ENCODE data around the gene LHFPL4. TPM values are rescaled to one million over a fixed set of nuclear protein-coding genes. Genes with fewer than 3 reads are reported as not detected.
A peak's percentile ranks its signal among the peaks of the same experiment; 100 is the strongest.

Gene LHFPL4
- polyA plus RNA-seq, 2 of the 4 experiments (the other 2 are of a cell fraction), result 0.08 to 0.39 TPM

DNA sequence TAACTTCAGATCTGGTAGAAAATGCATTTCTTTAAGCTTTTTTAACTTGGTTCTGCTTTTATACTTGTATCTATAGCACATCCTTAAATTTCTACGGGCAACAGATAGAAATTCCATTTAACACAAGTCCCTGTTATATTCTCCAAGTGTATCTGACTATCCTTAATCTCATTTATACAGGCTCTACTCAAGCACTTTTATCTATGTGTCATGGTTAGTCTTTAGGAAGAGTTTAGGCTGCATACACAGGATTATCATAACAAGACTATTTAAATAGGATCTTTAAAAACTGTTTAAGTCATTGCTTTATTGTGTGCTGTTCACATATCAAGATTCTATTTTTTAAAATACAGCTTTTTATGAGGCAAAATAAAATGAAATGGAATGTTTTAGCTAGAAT lies 103.5 kb downstream of the LHFPL4 start:
- Histone ChIP-seq H3K4me2 (no peak overlapping the region), H3K27ac (no peak overlapping the region), H3K4me3 (no peak overlapping the region), H3K4me1 (no peaks in the 10 kb centered on the region), H3K9me3 (no peaks in the 10 kb centered on the region)
- CTCF ChIA-PET, result interaction anchor here (1.6 kb wide), 1 partner anchor 12 kb away, joined by 4 read pairs; no protein-coding TSS in a partner anchor
- DNase-seq (ENCODE audit: low read depth in 1 of 2, low spot score in 1 of 2), result no peak
- POLR2A ChIA-PET, result no interaction called here
- no peak for ATAC-seq
- 98% methylated on average over 1 of the region's 1 CpG for WGBS (ENCODE audit: missing lambda C conversion rate)
- FAIRE-seq, result no peak
- TF ChIP-seq HOXB5 (CRISPR knock-in tag; IDR thresholded peaks at IDR 0.05) (no peak), POLR2A (IDR thresholded peaks at IDR 0.05; ENCODE audit: low read length) (no peak)

DNA sequence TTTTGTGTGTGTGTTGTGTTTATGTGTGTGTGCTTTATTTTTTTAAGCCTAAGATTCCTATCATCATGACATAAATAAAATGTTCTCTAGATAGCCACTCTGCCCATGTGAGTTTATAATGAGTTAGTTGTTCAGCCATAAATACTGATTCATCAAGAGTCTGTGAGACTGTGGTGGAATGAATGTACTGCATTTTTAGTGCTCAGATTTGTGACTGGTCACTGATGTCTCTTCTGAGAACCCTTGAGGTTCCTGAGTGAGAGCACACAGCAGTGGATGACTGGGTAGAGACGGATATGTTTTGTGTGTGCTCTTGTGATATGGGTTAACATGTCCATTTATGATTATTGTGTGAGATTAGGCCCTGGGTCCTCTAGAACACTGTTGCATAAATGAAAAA lies 105.0 kb downstream of the LHFPL4 start:
- no peak overlapping the region for H3K4me3 ChIP-seq
- H3K4me1 ChIP-seq, result no peaks in the 10 kb centered on the region
- WGBS (ENCODE audit: missing lambda C conversion rate), result 93% methylated on average over 1 of the region's 1 CpG
- no peak for FAIRE-seq
- H3K27ac ChIP-seq, result no peak overlapping the region
- ChIA-PET POLR2A (no interaction called here), CTCF (interaction anchor here (0.7 kb wide), 1 partner anchor 95 kb away, joined by 3 read pairs; no protein-coding TSS in a partner anchor)
- no peaks in the 10 kb centered on the region for H3K9me3 ChIP-seq
- ATAC-seq, result peak; percentile 50 to 66; a peak in 4 of 6 replicates
- TF ChIP-seq BHLHE40 (IDR thresholded peaks at IDR 0.05; ENCODE audit: low read depth, low read length) (no peak), PHF8 (IDR thresholded peaks at IDR 0.05; ENCODE audit: borderline replicate concordance, low read depth) (no peak), JUNB (IDR thresholded peaks at IDR 0.05) (no peak), CHD2 (IDR thresholded peaks at IDR 0.05; ENCODE audit: low read length, partially characterized antibody) (no peak), NPAS2 (CRISPR knock-in tag; IDR thresholded peaks at IDR 0.05; ENCODE audit: borderline replicate concordance) (no peak), FOXS1 (CRISPR knock-in tag; IDR thresholded peaks at IDR 0.05) (no peak), ZNF302 (CRISPR knock-in tag; IDR thresholded peaks at IDR 0.05) (no peak), EP300 (IDR thresholded peaks at IDR 0.05) (no peak)
- TF ChIP-seq, protein P1, sequence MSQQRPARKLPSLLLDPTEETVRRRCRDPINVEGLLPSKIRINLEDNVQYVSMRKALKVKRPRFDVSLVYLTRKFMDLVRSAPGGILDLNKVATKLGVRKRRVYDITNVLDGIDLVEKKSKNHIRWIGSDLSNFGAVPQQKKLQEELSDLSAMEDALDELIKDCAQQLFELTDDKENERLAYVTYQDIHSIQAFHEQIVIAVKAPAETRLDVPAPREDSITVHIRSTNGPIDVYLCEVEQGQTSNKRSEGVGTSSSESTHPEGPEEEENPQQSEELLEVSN (IDR thresholded peaks at IDR 0.05; ENCODE audit: borderline replicate concordance, low read depth), result no peak
- TF ChIP-seq, protein P2, sequence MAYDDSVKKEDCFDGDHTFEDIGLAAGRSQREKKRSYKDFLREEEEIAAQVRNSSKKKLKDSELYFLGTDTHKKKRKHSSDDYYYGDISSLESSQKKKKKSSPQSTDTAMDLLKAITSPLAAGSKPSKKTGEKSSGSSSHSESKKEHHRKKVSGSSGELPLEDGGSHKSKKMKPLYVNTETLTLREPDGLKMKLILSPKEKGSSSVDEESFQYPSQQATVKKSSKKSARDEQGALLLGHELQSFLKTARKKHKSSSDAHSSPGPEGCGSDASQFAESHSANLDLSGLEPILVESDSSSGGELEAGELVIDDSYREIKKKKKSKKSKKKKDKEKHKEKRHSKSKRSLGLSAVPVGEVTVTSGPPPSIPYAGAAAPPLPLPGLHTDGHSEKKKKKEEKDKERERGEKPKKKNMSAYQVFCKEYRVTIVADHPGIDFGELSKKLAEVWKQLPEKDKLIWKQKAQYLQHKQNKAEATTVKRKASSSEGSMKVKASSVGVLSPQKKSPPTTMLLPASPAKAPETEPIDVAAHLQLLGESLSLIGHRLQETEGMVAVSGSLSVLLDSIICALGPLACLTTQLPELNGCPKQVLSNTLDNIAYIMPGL (CRISPR knock-in tag; IDR thresholded peaks at IDR 0.05; ENCODE audit: borderline replicate concordance), result no peak
- TF ChIP-seq, protein P3, sequence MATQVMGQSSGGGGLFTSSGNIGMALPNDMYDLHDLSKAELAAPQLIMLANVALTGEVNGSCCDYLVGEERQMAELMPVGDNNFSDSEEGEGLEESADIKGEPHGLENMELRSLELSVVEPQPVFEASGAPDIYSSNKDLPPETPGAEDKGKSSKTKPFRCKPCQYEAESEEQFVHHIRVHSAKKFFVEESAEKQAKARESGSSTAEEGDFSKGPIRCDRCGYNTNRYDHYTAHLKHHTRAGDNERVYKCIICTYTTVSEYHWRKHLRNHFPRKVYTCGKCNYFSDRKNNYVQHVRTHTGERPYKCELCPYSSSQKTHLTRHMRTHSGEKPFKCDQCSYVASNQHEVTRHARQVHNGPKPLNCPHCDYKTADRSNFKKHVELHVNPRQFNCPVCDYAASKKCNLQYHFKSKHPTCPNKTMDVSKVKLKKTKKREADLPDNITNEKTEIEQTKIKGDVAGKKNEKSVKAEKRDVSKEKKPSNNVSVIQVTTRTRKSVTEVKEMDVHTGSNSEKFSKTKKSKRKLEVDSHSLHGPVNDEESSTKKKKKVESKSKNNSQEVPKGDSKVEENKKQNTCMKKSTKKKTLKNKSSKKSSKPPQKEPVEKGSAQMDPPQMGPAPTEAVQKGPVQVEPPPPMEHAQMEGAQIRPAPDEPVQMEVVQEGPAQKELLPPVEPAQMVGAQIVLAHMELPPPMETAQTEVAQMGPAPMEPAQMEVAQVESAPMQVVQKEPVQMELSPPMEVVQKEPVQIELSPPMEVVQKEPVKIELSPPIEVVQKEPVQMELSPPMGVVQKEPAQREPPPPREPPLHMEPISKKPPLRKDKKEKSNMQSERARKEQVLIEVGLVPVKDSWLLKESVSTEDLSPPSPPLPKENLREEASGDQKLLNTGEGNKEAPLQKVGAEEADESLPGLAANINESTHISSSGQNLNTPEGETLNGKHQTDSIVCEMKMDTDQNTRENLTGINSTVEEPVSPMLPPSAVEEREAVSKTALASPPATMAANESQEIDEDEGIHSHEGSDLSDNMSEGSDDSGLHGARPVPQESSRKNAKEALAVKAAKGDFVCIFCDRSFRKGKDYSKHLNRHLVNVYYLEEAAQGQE (IDR thresholded peaks at IDR 0.05), result no peak
- TF ChIP-seq, protein P4, sequence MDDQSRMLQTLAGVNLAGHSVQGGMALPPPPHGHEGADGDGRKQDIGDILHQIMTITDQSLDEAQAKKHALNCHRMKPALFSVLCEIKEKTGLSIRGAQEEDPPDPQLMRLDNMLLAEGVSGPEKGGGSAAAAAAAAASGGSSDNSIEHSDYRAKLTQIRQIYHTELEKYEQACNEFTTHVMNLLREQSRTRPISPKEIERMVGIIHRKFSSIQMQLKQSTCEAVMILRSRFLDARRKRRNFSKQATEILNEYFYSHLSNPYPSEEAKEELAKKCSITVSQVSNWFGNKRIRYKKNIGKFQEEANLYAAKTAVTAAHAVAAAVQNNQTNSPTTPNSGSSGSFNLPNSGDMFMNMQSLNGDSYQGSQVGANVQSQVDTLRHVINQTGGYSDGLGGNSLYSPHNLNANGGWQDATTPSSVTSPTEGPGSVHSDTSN (IDR thresholded peaks at IDR 0.05), result no peak
- TF ChIP-seq, protein P5, sequence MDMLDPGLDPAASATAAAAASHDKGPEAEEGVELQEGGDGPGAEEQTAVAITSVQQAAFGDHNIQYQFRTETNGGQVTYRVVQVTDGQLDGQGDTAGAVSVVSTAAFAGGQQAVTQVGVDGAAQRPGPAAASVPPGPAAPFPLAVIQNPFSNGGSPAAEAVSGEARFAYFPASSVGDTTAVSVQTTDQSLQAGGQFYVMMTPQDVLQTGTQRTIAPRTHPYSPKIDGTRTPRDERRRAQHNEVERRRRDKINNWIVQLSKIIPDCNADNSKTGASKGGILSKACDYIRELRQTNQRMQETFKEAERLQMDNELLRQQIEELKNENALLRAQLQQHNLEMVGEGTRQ (IDR thresholded peaks at IDR 0.05), result no peak
- H3K4me2 ChIP-seq, result no peak overlapping the region
- peak in 1 of 2 experiments; percentile 10 for DNase-seq (ENCODE audit: low read depth in 1 of 2, low spot score in 1 of 2)

Other genes with a start within 250 kb of the LHFPL4 start
- gene THUMPD3, start 190.8 kb downstream of the LHFPL4 start, polyA plus RNA-seq (2011; rRNA removed), result 86.0 and 93.2 TPM in 2 replicates
- 53.9 to 64.4 TPM (median 60.7 TPM) in 3 replicates for gene THUMPD3, start 190.8 kb downstream of the LHFPL4 start, polyA plus RNA-seq (2017; fragmentation: RNase III; extraction: RNeasy Plus Mini Kit Qiagen cat#74134 plus additional on column Dnase treatment)
- 92.3 and 116 TPM in 2 replicates for gene SETD5, start 156.2 kb downstream of the LHFPL4 start, polyA plus RNA-seq (2011; rRNA removed)
- gene SETD5, start 156.2 kb downstream of the LHFPL4 start, polyA plus RNA-seq (2017; fragmentation: RNase III; extraction: RNeasy Plus Mini Kit Qiagen cat#74134 plus additional on column Dnase treatment), result 41.7 to 46.1 TPM (median 44.2 TPM) in 3 replicates
- gene MTMR14, start 95.7 kb upstream of the LHFPL4 start, polyA plus RNA-seq (2011; rRNA removed), result 28.8 and 33.4 TPM in 2 replicates
- 16.6 to 17.8 TPM (median 17.7 TPM) in 3 replicates for gene MTMR14, start 95.7 kb upstream of the LHFPL4 start, polyA plus RNA-seq (2017; fragmentation: RNase III; extraction: RNeasy Plus Mini Kit Qiagen cat#74134 plus additional on column Dnase treatment)
- 0.03 and 0.07 TPM in 2 replicates for gene CPNE9, start 150.0 kb upstream of the LHFPL4 start, polyA plus RNA-seq (2011; rRNA removed)
- gene CPNE9, start 150.0 kb upstream of the LHFPL4 start, polyA plus RNA-seq (2017; fragmentation: RNase III; extraction: RNeasy Plus Mini Kit Qiagen cat#74134 plus additional on column Dnase treatment), result 0.05 to 0.07 TPM in 2 of 3 replicates, not detected in the other
- 8.6 and 10.1 TPM in 2 replicates for gene BRPF1, start 177.9 kb upstream of the LHFPL4 start, polyA plus RNA-seq (2011; rRNA removed)
- 11.9 to 12.4 TPM (median 12.1 TPM) in 3 replicates for gene BRPF1, start 177.9 kb upstream of the LHFPL4 start, polyA plus RNA-seq (2017; fragmentation: RNase III; extraction: RNeasy Plus Mini Kit Qiagen cat#74134 plus additional on column Dnase treatment)
- gene OGG1, start 196.1 kb upstream of the LHFPL4 start, polyA plus RNA-seq (2011; rRNA removed), result 21.2 and 21.6 TPM in 2 replicates
- 17.2 to 20.0 TPM (median 18.1 TPM) in 3 replicates for gene OGG1, start 196.1 kb upstream of the LHFPL4 start, polyA plus RNA-seq (2017; fragmentation: RNase III; extraction: RNeasy Plus Mini Kit Qiagen cat#74134 plus additional on column Dnase treatment)
- gene CAMK1, start 216.1 kb upstream of the LHFPL4 start, polyA plus RNA-seq (2011; rRNA removed), result 13.5 and 16.0 TPM in 2 replicates
- gene CAMK1, start 216.1 kb upstream of the LHFPL4 start, polyA plus RNA-seq (2017; fragmentation: RNase III; extraction: RNeasy Plus Mini Kit Qiagen cat#74134 plus additional on column Dnase treatment), result 15.6 to 16.1 TPM (median 15.9 TPM) in 3 replicates
- 42.6 and 49.2 TPM in 2 replicates for gene TADA3, start 238.7 kb upstream of the LHFPL4 start, polyA plus RNA-seq (2011; rRNA removed)
- 44.3 to 53.6 TPM (median 50.3 TPM) in 3 replicates for gene TADA3, start 238.7 kb upstream of the LHFPL4 start, polyA plus RNA-seq (2017; fragmentation: RNase III; extraction: RNeasy Plus Mini Kit Qiagen cat#74134 plus additional on column Dnase treatment)
- 126 and 140 TPM in 2 replicates for gene ARPC4, start 239.3 kb upstream of the LHFPL4 start, polyA plus RNA-seq (2011; rRNA removed)
- gene ARPC4, start 239.3 kb upstream of the LHFPL4 start, polyA plus RNA-seq (2017; fragmentation: RNase III; extraction: RNeasy Plus Mini Kit Qiagen cat#74134 plus additional on column Dnase treatment), result 292 to 310 TPM (median 298 TPM) in 3 replicates